Suppressor macrophage treated with lipopolysaccharide for 1 hour (primary cell): Measurements from ENCODE around the gene SAMD4A.

ENCODE experiments used
- DNase-seq, 3 donors: peaks; one replicate each; pipeline ENCODE4 v3.0.0-alpha.2; 2020 to 2022

Gene SAMD4A

GRCh38 chr14:54660604-54661111 is 93.7 kb downstream of the SAMD4A start:
- DNase-seq, result no peak

GRCh38 chr14:54662491-54663133 is 95.7 kb downstream of the SAMD4A start:
- peak in 2 of 3 donors; percentile 24 to 44 for DNase-seq

- no peak for DNase-seq
Observed at GRCh38 chr14:54664961-54665360, 98.0 kb downstream of the SAMD4A start.

- peak; percentile 74 to 84 (median 77) for DNase-seq
Observed at GRCh38 chr14:54665946-54666345, 99.0 kb downstream of the SAMD4A start.

- DNase-seq, result no peak
Observed at GRCh38 chr14:54667026-54667744, 100.3 kb downstream of the SAMD4A start.

GRCh38 chr14:54667764-54668163 is 100.8 kb downstream of the SAMD4A start:
- DNase-seq, result no peak

- no peak for DNase-seq
Observed at GRCh38 chr14:54669721-54670561, 103.0 kb downstream of the SAMD4A start.

GRCh38 chr14:54671537-54671936 is 104.6 kb downstream of the SAMD4A start:
- DNase-seq, result no peak

- no peak for DNase-seq
Observed at GRCh38 chr14:54672181-54672580, 105.3 kb downstream of the SAMD4A start.

- DNase-seq, result no peak
Observed at GRCh38 chr14:54672688-54673087, 105.8 kb downstream of the SAMD4A start.

GRCh38 chr14:54673193-54674045 is 106.5 kb downstream of the SAMD4A start:
- no peak for DNase-seq

- DNase-seq, result no peak
Observed at GRCh38 chr14:54674046-54674741, 107.3 kb downstream of the SAMD4A start.

- no peak for DNase-seq
Observed at GRCh38 chr14:54675236-54676128, 108.6 kb downstream of the SAMD4A start.

- peak; percentile 39 to 68 (median 59) for DNase-seq
Observed at GRCh38 chr14:54676812-54677708, 110.1 kb downstream of the SAMD4A start.

GRCh38 chr14:54680651-54681050 is 113.7 kb downstream of the SAMD4A start:
- no peak for DNase-seq

GRCh38 chr14:54681811-54682261 is 114.9 kb downstream of the SAMD4A start:
- no peak for DNase-seq

GRCh38 chr14:54682578-54682977 is 115.7 kb downstream of the SAMD4A start:
- DNase-seq, result no peak

- peak; percentile 52 to 72 (median 61) for DNase-seq
Observed at GRCh38 chr14:54683882-54684794, 117.2 kb downstream of the SAMD4A start.
